Measurements from ENCODE around the gene FBXO44.

DNA sequence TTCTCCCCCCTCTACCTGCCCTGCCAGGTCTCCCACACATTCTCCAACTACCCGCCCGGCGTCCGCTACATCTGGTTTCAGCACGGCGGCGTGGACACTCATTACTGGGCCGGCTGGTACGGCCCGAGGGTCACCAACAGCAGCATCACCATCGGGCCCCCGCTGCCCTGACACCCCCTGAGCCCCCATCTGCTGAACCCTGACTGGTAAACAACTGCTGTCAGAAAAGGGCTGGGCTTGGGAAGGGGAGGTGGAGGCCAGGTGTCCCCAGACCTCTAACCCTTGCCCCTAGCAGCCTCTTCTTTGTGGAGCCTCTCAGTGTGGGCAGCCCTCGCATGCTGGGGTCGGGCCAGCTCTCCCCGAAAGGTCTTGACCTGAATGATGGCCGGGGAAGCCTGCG lies 6.4 kb downstream of the FBXO44 start:
- TF ChIP-seq TAF1 (IDR thresholded peaks at IDR 0.05; ENCODE audit: borderline replicate concordance, low read depth, low read length) (no peak), CBX3 (IDR thresholded peaks at IDR 0.05; ENCODE audit: borderline replicate concordance, low read depth) (no peak), BACH1 (IDR thresholded peaks at IDR 0.05; ENCODE audit: borderline replicate concordance) (no peak), EP300 (IDR thresholded peaks at IDR 0.05; ENCODE audit: borderline replicate concordance in 1 of 2, control insufficient read depth in 1 of 2, low read depth in 2 of 2, low read length in 2 of 2) (no peak), SP1 (IDR thresholded peaks at IDR 0.05; ENCODE audit: low read depth, low read length) (no peak)
- TF ChIP-seq, protein P1, sequence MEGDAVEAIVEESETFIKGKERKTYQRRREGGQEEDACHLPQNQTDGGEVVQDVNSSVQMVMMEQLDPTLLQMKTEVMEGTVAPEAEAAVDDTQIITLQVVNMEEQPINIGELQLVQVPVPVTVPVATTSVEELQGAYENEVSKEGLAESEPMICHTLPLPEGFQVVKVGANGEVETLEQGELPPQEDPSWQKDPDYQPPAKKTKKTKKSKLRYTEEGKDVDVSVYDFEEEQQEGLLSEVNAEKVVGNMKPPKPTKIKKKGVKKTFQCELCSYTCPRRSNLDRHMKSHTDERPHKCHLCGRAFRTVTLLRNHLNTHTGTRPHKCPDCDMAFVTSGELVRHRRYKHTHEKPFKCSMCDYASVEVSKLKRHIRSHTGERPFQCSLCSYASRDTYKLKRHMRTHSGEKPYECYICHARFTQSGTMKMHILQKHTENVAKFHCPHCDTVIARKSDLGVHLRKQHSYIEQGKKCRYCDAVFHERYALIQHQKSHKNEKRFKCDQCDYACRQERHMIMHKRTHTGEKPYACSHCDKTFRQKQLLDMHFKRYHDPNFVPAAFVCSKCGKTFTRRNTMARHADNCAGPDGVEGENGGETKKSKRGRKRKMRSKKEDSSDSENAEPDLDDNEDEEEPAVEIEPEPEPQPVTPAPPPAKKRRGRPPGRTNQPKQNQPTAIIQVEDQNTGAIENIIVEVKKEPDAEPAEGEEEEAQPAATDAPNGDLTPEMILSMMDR (IDR thresholded peaks at IDR 0.05 in 2 of 3, conservative IDR thresholded peaks at IDR 0.05 in 1 of 3; ENCODE audit: control insufficient read depth in 2 of 3, extremely low read depth in 1 of 3, insufficient read depth in 1 of 3, low read depth in 3 of 3, low read length in 3 of 3): no peak

All from GM12878 (cell line).